Measurements from ENCODE around the gene FNDC3B.

DNA sequence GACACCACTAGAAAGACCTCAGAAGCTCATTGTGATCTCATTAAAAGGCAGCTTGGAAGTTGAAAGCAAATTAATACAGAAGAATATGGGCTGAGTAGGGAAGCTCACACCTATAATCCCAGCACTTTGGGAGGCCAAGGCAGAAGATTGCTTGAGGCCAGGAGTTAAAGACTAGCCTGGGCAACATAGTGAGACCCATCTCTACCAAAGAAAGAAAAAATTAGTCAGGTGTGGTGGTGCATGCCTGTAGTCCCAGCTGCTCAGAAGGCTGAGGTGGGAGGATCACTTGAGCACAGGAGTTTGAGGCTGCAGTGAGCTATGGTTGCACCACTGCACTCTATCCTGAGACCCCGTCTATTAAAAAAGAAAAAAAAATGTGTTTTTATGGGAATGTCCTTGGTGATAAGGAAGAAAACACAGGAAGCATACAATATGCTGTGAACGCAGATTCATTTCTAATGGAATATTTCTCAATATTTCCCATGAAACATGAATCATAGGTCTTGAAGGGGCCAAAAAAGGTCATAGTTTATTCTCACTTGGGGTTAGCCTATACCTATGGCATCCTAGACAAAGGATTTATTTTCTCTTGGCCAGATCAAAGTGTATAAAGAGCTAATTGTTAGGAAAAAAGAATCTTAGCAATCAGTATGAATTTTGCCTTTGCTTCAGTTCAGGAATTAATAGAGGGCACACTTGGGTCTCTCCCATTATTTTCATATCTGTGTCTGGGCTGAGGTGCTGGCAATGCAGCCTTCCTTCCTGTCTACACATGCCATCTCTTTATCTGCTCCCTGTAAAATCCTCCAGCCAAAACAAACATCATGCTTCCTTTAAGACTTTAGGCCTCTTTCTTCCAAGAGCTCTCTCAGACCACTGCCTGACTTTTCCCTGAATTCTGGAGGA lies 98.2 kb downstream of the FNDC3B start:
- TF ChIP-seq POLR2A (IDR thresholded peaks at IDR 0.05): no peak
- TF ChIP-seq, protein P1, sequence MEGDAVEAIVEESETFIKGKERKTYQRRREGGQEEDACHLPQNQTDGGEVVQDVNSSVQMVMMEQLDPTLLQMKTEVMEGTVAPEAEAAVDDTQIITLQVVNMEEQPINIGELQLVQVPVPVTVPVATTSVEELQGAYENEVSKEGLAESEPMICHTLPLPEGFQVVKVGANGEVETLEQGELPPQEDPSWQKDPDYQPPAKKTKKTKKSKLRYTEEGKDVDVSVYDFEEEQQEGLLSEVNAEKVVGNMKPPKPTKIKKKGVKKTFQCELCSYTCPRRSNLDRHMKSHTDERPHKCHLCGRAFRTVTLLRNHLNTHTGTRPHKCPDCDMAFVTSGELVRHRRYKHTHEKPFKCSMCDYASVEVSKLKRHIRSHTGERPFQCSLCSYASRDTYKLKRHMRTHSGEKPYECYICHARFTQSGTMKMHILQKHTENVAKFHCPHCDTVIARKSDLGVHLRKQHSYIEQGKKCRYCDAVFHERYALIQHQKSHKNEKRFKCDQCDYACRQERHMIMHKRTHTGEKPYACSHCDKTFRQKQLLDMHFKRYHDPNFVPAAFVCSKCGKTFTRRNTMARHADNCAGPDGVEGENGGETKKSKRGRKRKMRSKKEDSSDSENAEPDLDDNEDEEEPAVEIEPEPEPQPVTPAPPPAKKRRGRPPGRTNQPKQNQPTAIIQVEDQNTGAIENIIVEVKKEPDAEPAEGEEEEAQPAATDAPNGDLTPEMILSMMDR (IDR thresholded peaks at IDR 0.05): no peak

Measured in testis (tissue), 2 donors.